Psoas muscle (tissue), 8 donors: ENCODE data around the gene GATA5. TPM values are rescaled to one million over a fixed set of nuclear protein-coding genes. Genes with fewer than 3 reads are reported as not detected.
A peak's percentile ranks its signal among the peaks of the same experiment; 100 is the strongest.

Experiments
- ATAC-seq, 4 donors: fragments of 200-7000 bp; cut with Tn5 transposase; one replicate each; pipeline ENCODE4 v1.9.1; 2020; ENCODE audit warnings: moderate library complexity in 3 of 4, mild to moderate bottlenecking in 2 of 4
- DNase-seq, 2 donors: peaks; one replicate each; pipeline ENCODE4 v3.0.0-alpha.2; 2020
- H3K27ac ChIP-seq: fragments of 200-600 bp; one replicate; pipeline ENCODE4 v1.8.0; 2022
- H3K27me3 ChIP-seq, 3 donors: fragments of 200-600 bp in 1 of 3; one replicate each; pipeline versions ENCODE4 v1.6.1 to v1.8.0; 2013 to 2022; ENCODE audit warnings: low read length in 2 of 3, mild to moderate bottlenecking in 2 of 3, moderate library complexity in 1 of 3; ENCODE audit not compliant: insufficient read depth in 3 of 3
- H3K36me3 ChIP-seq, 2 donors: fragments of 200-600 bp in 1 of 2; one replicate each; pipeline versions ENCODE4 v1.6.1 to v1.8.0; 2013 to 2022; ENCODE audit warnings: low read depth in 1 of 2, mild to moderate bottlenecking in 1 of 2, moderate library complexity in 1 of 2; ENCODE audit not compliant: insufficient read depth in 1 of 2
- H3K4me1 ChIP-seq: fragments of 200-600 bp; one replicate; pipeline ENCODE4 v1.8.0; 2022
- H3K4me3 ChIP-seq: fragments of 200-600 bp; one replicate; pipeline ENCODE4 v1.8.0; 2022; ENCODE audit warnings: mild to moderate bottlenecking
- H3K9me3 ChIP-seq: fragments of 200-600 bp; one replicate; pipeline ENCODE4 v1.8.0; 2022
- WGBS, 3 donors: extraction: QIAGEN DNeasy Blood & Tissue Kit; methylation state at CpG; one replicate each; pipeline versions ENCODE4 v1.1.6 to v1.1.7; 2013; 5-methylcytosine and 5-hydroxymethylcytosine counted together
- intact Hi-C, 2 donors: fragments of 100-400 bp; cut with DNase I; formaldehyde crosslinking; loops; one replicate each; pipeline versions ENCODE4 v1.11.0 to v1.14.2; 2022
- polyA plus RNA-seq, 3 donors: library from polyadenylated mRNA; stranded (reverse); fragments of 200-250 nt; gene quantifications; one replicate each; pipeline ENCODE4 v1.2.3, GENCODE V29; 2013
- total RNA-seq, 4 donors: library from RNA; stranded (reverse); fragmentation: NEBNext Ultra II Directional in 2 of 4; extraction: Animal tissue kit (Norgen Biotek cat#: 25700) in 2 of 4; gene quantifications; one replicate each; pipeline versions ENCODE4 v1.2.1 to v1.2.4, GENCODE V29; 2021 to 2023
- TF ChIP-seq, protein P1 (sequence below): fragments of 200-600 bp; IDR thresholded peaks from one replicate; pipeline ENCODE4 v1.8.0; 2022; ENCODE audit warnings: antibody characterized with exemption
- donor health status: healthy with polysubstance abuse.
- donor health status: DM: no; HTN: no; CAD: no; lungs with moderate emphysema.
- donor health status: Bipolar disorder and iron deficiency.
- donor health status: healthy.
- donor health status: DM: yes; HTN: yes; CAD: no.
- donor health status: DM: no; HTN: no; CAD: no.
- donor health status: DM: no; HTN: no; CAD: no.
- donor health status: DM: yes; HTN: yes; CAD: no.

GATA5 gene
- total and polyA plus RNA-seq, 7 donors: 0.01 to 0.14 (median 0.08) TPM; not detected in 3

GRCh38 chr20:62517168-62517567 lies 41.4 kb upstream of the GATA5 start:
- intact Hi-C loops: no loop called here
- Histone ChIP-seq H3K4me3 (no peak overlapping the region), H3K4me1 (peaks cover 41% of the 10 kb centered on the region), H3K9me3 (no peaks in the 10 kb centered on the region), H3K27me3 (no peaks in the 10 kb centered on the region), H3K27ac (no peak overlapping the region), H3K36me3 (no peaks in the 10 kb centered on the region)
- TF ChIP-seq, protein P1, sequence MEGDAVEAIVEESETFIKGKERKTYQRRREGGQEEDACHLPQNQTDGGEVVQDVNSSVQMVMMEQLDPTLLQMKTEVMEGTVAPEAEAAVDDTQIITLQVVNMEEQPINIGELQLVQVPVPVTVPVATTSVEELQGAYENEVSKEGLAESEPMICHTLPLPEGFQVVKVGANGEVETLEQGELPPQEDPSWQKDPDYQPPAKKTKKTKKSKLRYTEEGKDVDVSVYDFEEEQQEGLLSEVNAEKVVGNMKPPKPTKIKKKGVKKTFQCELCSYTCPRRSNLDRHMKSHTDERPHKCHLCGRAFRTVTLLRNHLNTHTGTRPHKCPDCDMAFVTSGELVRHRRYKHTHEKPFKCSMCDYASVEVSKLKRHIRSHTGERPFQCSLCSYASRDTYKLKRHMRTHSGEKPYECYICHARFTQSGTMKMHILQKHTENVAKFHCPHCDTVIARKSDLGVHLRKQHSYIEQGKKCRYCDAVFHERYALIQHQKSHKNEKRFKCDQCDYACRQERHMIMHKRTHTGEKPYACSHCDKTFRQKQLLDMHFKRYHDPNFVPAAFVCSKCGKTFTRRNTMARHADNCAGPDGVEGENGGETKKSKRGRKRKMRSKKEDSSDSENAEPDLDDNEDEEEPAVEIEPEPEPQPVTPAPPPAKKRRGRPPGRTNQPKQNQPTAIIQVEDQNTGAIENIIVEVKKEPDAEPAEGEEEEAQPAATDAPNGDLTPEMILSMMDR: no peak
- DNase-seq: no peak
- no peak for ATAC-seq
- WGBS, 3 donors: 84 to 88% (median 85%) methylated on average over 15 to 18 of the region's 18 CpGs

- WGBS, 3 donors: 84 to 89% (median 87%) methylated on average over 13 of the region's 13 CpGs
- H3K27ac ChIP-seq: no peak overlapping the region
- ATAC-seq (no peak), DNase-seq (no peak)
- no peak overlapping the region for H3K4me3 ChIP-seq
- H3K27me3 ChIP-seq: no peaks in the 10 kb centered on the region
- peaks cover 46% of the 10 kb centered on the region for H3K4me1 ChIP-seq
- H3K36me3 ChIP-seq: no peaks in the 10 kb centered on the region
- intact Hi-C loops: no loop called here
- TF ChIP-seq, protein P1: peak; percentile 36
- no peaks in the 10 kb centered on the region for H3K9me3 ChIP-seq
These were observed 40.5 kb upstream of the GATA5 start for GRCh38 chr20:62516338-62516737.

DNA sequence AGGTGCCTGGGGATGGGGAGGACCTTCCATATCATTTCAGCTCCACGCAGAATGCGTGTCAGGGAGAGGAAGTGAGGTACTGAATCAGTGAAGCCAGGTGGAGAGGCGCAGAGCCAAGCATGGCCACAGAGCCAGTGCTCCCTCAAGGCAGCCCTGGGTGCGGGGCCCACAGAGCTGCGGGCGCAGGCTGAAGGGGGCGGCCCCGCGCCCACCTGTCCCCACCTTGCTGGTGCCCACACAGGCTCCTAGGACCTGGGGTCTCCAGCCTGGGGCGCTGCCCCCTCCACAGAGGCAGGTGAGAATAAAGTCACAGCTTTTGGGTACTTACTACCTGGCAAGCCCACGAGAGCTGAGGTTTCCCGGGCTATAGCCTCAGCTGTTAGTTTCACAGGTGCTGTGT lies 40.0 kb upstream of the GATA5 start:
- DNase-seq (no peak), ATAC-seq (no peak)
- Histone ChIP-seq H3K4me3 (no peak overlapping the region), H3K4me1 (peaks cover 51% of the 10 kb centered on the region), H3K27ac (no peak overlapping the region), H3K36me3 (no peaks in the 10 kb centered on the region), H3K9me3 (no peaks in the 10 kb centered on the region), H3K27me3 (no peaks in the 10 kb centered on the region)
- 87 to 91% (median 89%) methylated on average over 12 of the region's 12 CpGs for WGBS, 3 donors
- TF ChIP-seq, protein P1: no peak
- intact Hi-C loops: loop anchor here (2.0 kb wide), 2 partner anchors 17 to 19 kb away; no protein-coding TSS in a partner anchor

DNA sequence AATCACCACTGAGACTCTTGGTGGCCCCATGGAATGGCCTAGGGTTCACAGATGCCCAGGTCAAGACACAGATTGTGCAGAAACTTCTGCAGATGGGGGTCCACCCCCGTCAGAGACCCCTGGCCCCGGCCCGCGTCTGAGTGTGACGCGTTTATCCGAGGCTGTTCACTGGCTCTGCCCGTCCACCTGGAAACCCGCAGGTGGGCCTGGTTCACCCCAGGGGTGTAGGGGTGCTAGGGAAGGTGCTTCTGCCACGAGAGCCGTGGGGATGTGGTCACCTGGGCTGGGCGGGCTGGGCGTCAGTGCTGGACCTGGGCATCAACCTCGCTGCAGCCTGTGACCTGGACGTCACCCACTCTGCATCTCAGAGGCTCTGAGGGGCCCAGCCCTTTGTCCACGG lies 39.5 kb upstream of the GATA5 start:
- no peaks in the 10 kb centered on the region for H3K27me3 ChIP-seq

More for the DNA sequence above, 39.5 kb upstream of the GATA5 start:
- WGBS, 3 donors: 91 to 92% (median 92%) methylated on average over 16 of the region's 16 CpGs
- DNase-seq (no peak), ATAC-seq (no peak)
- TF ChIP-seq, protein P1: no peak
- H3K36me3 ChIP-seq: no peaks in the 10 kb centered on the region
- H3K27ac ChIP-seq: no peak overlapping the region
- intact Hi-C loops: loop anchor here (2.0 kb wide), 2 partner anchors 18 to 20 kb away; no protein-coding TSS in a partner anchor
- no peaks in the 10 kb centered on the region for H3K9me3 ChIP-seq
- no peak overlapping the region for H3K4me3 ChIP-seq
- peaks cover 53% of the 10 kb centered on the region for H3K4me1 ChIP-seq
